Measurements from ENCODE around the gene TMEM232. TPM values are rescaled to one million over a fixed set of nuclear protein-coding genes. Genes with fewer than 3 reads are reported as not detected.
A peak's percentile ranks its signal among the peaks of the same experiment; 100 is the strongest.

Gene TMEM232
- total RNA-seq, 1 experiment from 2014 or later, result 1.6 TPM

DNA sequence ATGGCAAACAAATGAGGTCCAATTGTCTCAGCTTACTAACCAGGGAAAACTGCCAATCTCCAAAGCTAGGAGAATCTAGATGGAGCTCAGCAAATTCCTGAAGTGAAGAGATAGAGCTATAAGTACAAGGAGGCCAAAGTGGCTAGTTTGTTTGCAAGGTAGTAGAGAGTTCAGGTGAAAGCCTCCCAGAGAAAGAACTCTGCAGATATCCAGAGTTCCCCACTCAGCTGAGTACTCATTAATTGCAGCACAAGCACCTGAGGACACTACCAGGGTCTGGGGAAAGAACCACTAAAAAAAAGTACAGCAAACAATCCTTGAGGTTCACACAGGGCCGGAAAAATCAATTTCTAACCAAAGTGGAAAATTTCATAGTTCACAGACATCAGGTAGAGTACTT is 250.9 kb downstream of the TMEM232 start:
- H3K9me3 Mint-ChIP-seq, result peaks cover 13 to 18% of the 10 kb centered on the region in 2 experiments
- H4K20me1 ChIP-seq (ENCODE audit: control insufficient read depth, insufficient read depth, insufficient read length), result no peaks in the 10 kb centered on the region
- H2BK12ac ChIP-seq (ENCODE audit: insufficient read length, low read depth, low read length), result no peak overlapping the region
- H3K79me1 ChIP-seq (ENCODE audit: insufficient read depth, low read depth, low read length, poor library complexity, severe bottlenecking), result no peaks in the 10 kb centered on the region
- H2AK5ac ChIP-seq (ENCODE audit: insufficient read length, low read length), result no peak overlapping the region
- H3K14ac ChIP-seq (ENCODE audit: insufficient read depth, low read length), result no peak overlapping the region
- no CpG with 5 or more reads among the region's 1 CpG for WGBS (ENCODE audit: extremely low coverage, insufficient read length, low lambda C conversion rate)
- H2BK120ac ChIP-seq (ENCODE audit: low read depth, low read length, poor library complexity, severe bottlenecking), result no peak overlapping the region
- TF ChIP-seq, protein P1, sequence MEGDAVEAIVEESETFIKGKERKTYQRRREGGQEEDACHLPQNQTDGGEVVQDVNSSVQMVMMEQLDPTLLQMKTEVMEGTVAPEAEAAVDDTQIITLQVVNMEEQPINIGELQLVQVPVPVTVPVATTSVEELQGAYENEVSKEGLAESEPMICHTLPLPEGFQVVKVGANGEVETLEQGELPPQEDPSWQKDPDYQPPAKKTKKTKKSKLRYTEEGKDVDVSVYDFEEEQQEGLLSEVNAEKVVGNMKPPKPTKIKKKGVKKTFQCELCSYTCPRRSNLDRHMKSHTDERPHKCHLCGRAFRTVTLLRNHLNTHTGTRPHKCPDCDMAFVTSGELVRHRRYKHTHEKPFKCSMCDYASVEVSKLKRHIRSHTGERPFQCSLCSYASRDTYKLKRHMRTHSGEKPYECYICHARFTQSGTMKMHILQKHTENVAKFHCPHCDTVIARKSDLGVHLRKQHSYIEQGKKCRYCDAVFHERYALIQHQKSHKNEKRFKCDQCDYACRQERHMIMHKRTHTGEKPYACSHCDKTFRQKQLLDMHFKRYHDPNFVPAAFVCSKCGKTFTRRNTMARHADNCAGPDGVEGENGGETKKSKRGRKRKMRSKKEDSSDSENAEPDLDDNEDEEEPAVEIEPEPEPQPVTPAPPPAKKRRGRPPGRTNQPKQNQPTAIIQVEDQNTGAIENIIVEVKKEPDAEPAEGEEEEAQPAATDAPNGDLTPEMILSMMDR (conservative IDR thresholded peaks at IDR 0.05), result no peak
- peak overlapping the region; percentile 41 for H3K27ac ChIP-seq (ENCODE audit: insufficient read length, low read depth, low read length)
- H3K18ac ChIP-seq (ENCODE audit: insufficient read length, low read depth, low read length), result no peak overlapping the region
- no peak overlapping the region for H2BK20ac ChIP-seq (ENCODE audit: low read depth, low read length, poor library complexity, severe bottlenecking)
- H2BK5ac ChIP-seq (ENCODE audit: insufficient read length, low read length), result no peak overlapping the region
- H3K23me2 ChIP-seq (ENCODE audit: insufficient read length, low read depth, low read length, poor library complexity, severe bottlenecking), result no peaks in the 10 kb centered on the region
- DNase-seq, result no peak
- H3K23ac ChIP-seq (ENCODE audit: insufficient read length, low read depth, low read length), result no peak overlapping the region
- H3K4me1 Mint-ChIP-seq, result peaks cover 23 to 30% of the 10 kb centered on the region in 2 experiments
- H3K9me3 ChIP-seq (ENCODE audit: control insufficient read depth, low read depth, low read length), result no peaks in the 10 kb centered on the region
- H3T11ph ChIP-seq (ENCODE audit: low read length), result no peak overlapping the region
- no peak overlapping the region for H3K4ac ChIP-seq (ENCODE audit: low read depth, low read length)
- no peak overlapping the region for H2AFZ ChIP-seq (ENCODE audit: low read length)
- no peak overlapping the region for H4K8ac ChIP-seq (replicated peaks; ENCODE audit: insufficient read length, low read depth, low read length)
- no peak overlapping the region for H3K4me3 Mint-ChIP-seq
- H3K4me2 ChIP-seq (ENCODE audit: insufficient read depth, insufficient read length, low read length), result no peak overlapping the region
- no peaks in the 10 kb centered on the region for H3K27me3 Mint-ChIP-seq (ENCODE audit: low read depth)
- H4K5ac ChIP-seq (ENCODE audit: insufficient read length, low read depth, low read length), result no peak overlapping the region
- H3K27me3 ChIP-seq (ENCODE audit: insufficient read depth, low read length), result no peaks in the 10 kb centered on the region
- H3K27ac Mint-ChIP-seq, result peak overlapping the region; percentile 91 to 97 (median 93)
- no peak overlapping the region for H3K56ac ChIP-seq (ENCODE audit: insufficient read length, low read depth, low read length)
- H3K36me3 Mint-ChIP-seq (ENCODE audit: insufficient read depth in 1 of 3, low read depth in 3 of 3), result peaks cover 0 to 21% (median 6%) of the 10 kb centered on the region in 3 experiments; a peak in 5 of 7 replicates
- no peaks in the 10 kb centered on the region for H3K79me2 ChIP-seq (ENCODE audit: insufficient read depth, low read length)
- H3K9ac ChIP-seq (ENCODE audit: extremely low read depth, insufficient read length, low read length), result no peak overlapping the region
- H3K4me1 ChIP-seq (ENCODE audit: insufficient read depth, low read length), result peaks cover 4% of the 10 kb centered on the region
- H2BK15ac ChIP-seq (ENCODE audit: low read depth, low read length), result no peak overlapping the region
- H4K91ac ChIP-seq (ENCODE audit: insufficient read length, low read depth, low read length), result no peak overlapping the region

Measured in H9 (cell line).